AG09309 (cell line): ENCODE measurements around the gene CNGA3.

Experiments used
- DNase-seq: peaks from one replicate; pipeline ENCODE4 v3.0.0-alpha.2; 2010; ENCODE audit warnings: low read depth
- H3K4me3 ChIP-seq: 2 replicates; pipeline ENCODE4 v1.5.1; 2011; ENCODE audit warnings: mild to moderate bottlenecking, low read depth, low read length, moderate library complexity; ENCODE audit not compliant: control insufficient read depth
- CTCF ChIP-seq: IDR thresholded peaks from 2 replicates; pipeline ENCODE4 v1.5.1; 2011; ENCODE audit warnings: mild to moderate bottlenecking, low read depth, low read length, inconsistent platforms; ENCODE audit not compliant: insufficient read depth, control insufficient read depth; ENCODE audit errors: missing control alignments

CNGA3 gene

GRCh38 chr2:98308068-98308467 is 38.2 kb upstream of the CNGA3 start:
- DNase-seq, result no peak
- H3K4me3 ChIP-seq, result no peak overlapping the region
- TF ChIP-seq CTCF, result no peak

- no peak for TF ChIP-seq CTCF
- no peak for DNase-seq
- H3K4me3 ChIP-seq, result no peak overlapping the region
These were observed 37.7 kb upstream of the CNGA3 start for GRCh38 chr2:98308532-98308931.

- H3K4me3 ChIP-seq, result no peak overlapping the region
- no peak for TF ChIP-seq CTCF
- DNase-seq, result no peak
These were observed 36.7 kb upstream of the CNGA3 start for GRCh38 chr2:98309580-98309979.

- no peak for DNase-seq
- no peak overlapping the region for H3K4me3 ChIP-seq
- TF ChIP-seq CTCF, result no peak
These were observed 36.2 kb upstream of the CNGA3 start for GRCh38 chr2:98310010-98310409.

GRCh38 chr2:98311090-98311489 is 35.2 kb upstream of the CNGA3 start:
- no peak for DNase-seq
- no peak overlapping the region for H3K4me3 ChIP-seq
- TF ChIP-seq CTCF, result no peak

GRCh38 chr2:98311771-98312545 is 34.3 kb upstream of the CNGA3 start:
- DNase-seq, result no peak
- no peak overlapping the region for H3K4me3 ChIP-seq
- no peak for TF ChIP-seq CTCF
